ENCODE data around the gene MRPL58. TPM values are rescaled to one million over a fixed set of nuclear protein-coding genes. Genes with fewer than 3 reads are reported as not detected.
"Not testable (repeated sequence)": the region's sequence is repeated elsewhere in the genome, so short reads cannot be mapped to it uniquely, and the experiment has no call there.

MRPL58 gene
- total RNA-seq, 1 experiment from 2014 or later = 107 TPM

DNA sequence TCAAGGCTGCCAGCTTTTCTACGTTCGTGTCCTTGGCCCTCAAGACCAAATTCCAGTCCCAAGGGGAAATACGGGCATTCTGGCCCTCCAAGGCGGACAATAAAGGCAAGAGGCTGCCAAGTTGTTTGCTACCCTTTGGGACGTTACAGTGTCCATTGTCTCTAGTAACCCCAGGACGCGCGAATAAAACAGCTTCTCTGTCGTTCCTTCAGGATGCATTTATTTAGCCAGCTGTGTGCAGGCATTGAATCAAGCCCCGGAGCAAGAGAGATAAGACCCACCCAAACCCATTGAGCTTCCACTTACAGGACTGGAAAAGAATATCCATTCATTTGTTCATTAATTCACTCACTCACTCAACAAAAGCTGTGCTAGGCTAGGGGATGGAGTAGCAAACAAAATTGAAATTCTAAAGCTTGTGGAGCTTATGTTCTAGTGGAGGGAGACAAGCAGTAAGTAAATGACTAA is 656 bp downstream of the MRPL58 start:
- DNase-seq (ENCODE audit: low spot score) = no peak

DNA sequence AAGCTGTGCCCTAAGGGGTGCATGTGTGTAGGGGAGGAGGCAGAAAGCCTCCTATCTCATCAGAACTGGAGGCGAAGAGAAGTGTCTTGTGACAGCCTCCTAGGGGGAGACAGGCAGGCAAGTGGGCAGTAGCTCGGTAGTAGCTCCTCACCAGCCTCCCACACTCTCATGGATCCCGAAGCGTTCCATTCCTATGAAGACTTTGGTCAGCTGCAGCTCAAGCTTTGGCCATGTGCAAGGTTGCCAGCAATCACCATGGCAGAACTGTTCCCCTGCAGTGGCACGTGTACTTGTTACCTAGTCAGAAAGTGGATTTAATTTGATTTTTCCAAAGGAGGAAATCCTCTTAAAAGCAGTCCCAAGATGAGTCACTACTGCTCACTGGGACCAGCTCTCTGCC is 6.7 kb downstream of the MRPL58 start:
- no peak for DNase-seq (ENCODE audit: low spot score)

DNA sequence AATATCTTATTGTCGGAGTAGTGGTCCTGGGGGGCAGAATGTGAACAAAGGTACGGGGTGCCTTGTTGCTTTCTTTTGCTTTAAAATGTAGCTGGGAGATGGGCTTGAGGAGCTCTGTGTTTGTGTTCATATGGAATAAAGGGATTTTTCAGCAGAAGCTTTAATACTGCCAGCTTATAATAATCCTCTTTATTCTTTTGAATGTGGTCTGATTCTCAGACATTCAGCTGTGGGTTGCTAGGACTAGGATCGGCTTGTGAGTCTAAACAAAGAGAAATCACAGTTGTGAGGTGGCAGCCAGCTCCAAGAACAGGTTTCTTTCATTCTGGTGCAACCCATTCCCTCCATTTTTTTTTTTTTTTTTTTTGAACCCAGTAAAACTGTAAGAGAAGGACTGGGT is 7.2 kb downstream of the MRPL58 start:
- DNase-seq (ENCODE audit: low spot score) = no peak

DNA sequence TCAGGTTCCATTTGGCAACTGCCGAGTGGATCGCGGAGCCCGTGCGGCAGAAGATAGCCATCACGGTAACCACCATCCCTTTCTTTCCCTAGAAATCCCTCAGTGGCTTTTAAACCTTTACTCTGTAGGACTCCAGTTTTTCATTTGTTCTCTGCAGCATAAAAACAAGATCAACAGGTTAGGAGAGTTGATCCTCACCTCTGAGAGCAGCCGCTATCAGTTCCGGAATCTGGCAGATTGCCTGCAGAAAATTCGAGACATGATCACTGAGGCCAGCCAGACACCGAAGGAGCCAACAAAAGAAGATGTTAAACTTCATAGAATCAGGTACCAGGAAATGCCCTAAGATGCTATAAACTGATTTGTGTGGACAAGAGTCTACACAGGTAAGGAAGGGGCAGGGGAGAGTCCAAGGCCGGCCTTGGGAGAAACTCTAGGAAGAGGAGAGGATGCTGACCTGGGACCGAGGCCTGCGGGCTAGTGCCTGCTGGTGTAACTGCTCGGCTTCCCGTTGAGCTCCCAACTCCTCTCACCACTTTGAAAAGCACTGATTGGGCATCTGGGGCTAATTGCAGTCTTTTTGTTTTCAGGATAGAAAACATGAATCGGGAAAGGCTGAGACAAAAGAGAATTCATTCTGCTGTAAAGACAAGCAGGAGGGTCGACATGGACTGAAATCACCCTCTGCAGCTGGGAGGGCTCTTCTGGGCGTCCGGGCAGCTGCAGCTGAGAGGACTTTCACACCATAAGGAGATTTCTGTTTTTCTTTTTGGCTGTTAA is 8.1 kb downstream of the MRPL58 start:
- no peak for DNase-seq (ENCODE audit: low spot score)

DNA sequence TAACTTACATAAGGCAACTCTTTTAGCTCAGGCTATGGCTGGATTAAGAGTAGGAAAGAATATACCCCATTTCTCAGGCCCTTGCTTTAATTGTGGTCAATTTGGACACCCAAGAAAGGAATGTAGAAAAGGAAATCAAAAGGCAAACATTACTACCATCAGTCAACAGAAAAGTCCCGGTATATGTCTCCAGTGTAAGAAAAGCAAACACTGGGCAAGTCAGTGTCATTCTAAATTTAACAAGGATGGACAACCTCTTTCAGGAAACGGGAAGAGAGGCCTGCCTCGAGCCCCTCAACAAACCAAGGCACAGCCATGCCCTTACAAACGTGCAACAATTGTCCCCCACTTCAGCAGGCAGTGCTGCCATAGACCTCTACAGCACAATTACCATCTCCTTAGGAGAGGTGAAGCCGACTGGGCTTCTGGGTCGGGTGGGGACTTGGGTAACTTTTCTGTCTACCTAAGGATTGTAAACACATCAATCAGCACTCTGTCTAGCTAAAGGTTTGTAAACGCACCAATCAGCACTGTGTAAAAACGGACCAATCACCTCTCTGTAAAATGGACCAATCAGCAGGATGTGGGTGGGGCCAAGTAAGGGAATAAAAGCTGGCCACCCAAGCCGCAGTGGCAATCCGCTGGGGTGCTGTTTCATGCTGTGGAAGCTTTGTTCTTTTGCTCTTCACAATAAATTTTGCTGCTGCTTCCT is 12.4 kb downstream of the MRPL58 start:
- no peak for DNase-seq (ENCODE audit: low spot score)

DNA sequence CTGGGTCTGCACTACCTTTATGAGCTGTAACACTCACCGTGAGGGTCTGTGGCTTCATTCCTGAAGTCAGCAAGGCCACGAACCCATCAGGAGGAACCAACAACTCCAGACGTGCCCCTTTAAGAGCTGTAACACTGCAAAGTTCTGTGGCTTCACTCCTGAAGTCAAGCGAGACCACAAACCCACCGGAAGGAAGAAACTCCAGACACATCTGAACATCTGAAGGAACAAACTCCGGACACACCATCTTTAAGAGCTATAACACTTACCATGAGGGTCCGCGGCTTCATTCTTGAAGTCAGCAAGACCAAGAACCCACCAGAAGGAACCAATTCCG is 12.9 kb downstream of the MRPL58 start:
- DNase-seq (ENCODE audit: low spot score) = not testable (repeated sequence)

DNA sequence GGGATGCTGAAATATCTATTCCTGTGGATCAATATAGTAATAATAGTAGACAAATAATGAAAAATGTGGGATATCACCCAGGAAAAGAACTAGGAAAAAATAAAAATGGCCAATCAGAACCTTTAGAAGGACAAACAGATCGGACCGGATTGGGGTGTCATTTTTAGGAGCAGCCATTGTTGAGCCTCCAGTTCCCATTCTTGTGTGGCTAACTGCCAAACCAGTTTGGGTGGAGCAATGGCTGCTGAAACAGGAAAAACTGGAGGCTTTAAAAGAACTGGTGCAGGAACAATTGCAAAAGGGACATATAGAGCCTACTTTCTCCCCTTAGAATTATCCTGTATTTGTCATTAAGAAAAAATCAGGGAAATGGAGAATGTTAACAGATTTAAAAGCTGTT is 14.2 kb downstream of the MRPL58 start:
- not testable (repeated sequence) for DNase-seq (ENCODE audit: low spot score)

DNA sequence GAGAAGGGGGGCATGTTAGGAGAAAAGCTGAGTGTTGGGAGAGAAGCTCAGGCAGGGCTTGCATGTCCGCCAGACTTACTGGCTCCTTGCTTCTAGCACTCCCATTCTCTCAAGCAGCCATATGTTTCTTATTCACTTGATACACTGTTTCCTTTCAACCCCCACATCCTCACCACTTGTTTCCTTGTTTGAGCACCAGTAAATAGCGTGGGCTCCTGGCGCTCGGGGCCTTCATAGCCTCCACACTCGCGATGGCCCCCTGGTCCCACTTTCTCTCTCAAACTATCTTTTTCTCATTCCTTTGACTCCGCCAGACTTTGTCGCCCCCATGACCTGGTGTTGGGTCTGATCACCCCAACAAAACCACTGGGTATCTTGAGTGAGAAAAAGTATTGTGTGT is 17.7 kb downstream of the MRPL58 start:
- DNase-seq (ENCODE audit: low spot score) = no peak

DNA sequence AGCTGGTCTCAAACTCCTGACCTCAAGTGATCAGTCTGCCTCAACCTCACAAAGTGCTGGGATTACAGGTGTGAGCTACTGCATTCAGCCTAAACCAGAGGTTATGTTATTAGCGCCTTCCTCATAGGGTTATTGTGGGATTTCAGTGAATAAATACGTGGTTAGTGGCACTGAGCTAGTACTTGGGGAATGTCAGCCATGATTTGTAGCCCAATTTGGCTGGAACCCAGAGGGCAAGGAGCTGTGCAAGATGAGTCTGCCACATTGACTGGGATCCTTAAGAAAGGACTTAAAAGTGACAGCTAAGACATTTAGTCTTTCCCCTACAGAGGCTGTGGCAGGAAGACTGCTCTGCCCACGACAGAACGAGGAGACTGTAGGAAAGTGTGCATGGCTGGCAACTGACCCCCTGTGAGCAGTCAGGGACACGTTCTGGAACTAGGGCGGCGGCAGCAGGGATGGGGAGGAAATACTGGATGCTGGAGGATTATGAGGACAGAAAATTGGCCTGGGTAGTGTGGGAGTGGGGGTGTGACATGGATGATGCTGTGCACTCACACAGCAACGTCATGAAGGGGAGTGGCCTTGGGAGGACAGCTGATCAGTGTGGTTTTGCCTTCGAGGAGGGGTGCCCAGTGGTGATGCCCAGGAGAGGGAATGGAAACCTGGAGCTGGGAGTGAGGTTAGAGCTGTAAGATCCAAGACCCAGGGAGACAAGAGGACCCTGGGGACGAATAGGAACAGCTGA is 19.7 kb downstream of the MRPL58 start:
- peak; percentile 93 for DNase-seq (ENCODE audit: low spot score)

DNA sequence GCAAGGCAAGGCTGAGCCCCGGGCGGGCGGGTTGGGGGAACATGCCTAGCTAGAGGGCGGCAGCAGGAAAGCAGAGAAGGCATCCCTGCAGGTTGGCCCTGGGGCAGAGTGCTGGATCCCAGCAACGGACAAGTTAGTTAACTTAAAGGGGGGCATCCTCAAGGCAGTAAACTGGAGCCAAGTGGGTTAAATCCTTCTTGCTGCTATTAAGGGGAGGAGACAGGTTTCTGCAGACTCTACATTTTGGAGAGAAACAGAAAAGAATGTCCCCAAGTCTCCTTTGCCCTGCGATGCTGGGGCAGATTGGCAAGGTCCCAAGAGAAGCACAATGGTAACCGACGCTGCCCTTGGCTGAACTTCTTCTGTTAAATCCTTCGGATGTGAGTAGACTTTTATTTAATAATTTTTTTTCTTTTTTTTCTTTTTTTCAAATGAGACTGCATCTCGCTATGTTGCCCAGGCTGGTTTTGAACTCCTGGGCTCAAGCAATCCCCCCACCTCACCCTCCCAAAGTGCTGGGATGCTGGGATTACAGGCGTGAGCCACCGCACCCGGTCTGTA is 20.3 kb downstream of the MRPL58 start:
- no peak for DNase-seq (ENCODE audit: low spot score)

DNA sequence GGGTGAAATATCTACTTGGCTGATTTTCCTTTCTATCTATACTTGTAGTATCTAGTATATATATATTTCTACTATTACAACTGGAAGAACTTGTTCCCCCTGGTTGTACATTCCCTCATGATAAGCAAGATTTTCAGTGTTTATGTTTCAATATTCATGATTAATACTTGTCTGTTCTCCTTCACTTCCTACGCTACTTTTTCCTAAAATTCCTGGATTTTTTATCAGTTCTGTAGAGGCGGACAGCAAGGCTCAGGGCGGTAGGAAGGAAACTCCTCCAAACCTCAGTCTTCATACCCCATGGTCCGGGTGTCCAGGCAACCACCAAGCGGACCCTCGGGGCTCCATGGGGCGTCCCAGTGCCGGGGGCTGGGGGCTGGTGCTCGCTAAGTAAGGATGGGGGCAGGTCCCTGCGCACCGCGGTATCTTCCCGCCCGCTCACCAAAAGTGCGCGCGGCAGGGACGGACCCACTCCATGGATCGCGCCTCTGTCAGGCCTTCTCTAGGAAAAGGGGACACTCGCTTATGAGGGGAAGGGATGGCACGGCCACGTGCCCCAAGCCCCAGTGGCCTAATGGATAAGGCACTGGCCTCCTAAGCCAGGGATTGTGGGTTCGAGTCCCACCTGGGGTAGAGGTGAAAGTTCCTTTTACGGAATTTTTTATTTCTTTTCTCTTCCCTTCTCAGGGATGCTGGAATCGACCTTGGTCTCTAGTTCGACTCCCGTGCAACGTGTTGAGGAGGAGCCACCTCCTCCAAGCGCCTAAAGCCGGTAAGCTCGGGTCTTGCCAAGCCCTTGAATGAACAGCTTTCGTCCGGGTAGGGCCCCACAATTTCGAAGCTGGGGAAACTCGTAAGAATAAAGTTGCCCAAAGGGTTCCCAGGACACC is 21.1 kb downstream of the MRPL58 start:
- DNase-seq (ENCODE audit: low spot score) = peak; percentile 94

DNA sequence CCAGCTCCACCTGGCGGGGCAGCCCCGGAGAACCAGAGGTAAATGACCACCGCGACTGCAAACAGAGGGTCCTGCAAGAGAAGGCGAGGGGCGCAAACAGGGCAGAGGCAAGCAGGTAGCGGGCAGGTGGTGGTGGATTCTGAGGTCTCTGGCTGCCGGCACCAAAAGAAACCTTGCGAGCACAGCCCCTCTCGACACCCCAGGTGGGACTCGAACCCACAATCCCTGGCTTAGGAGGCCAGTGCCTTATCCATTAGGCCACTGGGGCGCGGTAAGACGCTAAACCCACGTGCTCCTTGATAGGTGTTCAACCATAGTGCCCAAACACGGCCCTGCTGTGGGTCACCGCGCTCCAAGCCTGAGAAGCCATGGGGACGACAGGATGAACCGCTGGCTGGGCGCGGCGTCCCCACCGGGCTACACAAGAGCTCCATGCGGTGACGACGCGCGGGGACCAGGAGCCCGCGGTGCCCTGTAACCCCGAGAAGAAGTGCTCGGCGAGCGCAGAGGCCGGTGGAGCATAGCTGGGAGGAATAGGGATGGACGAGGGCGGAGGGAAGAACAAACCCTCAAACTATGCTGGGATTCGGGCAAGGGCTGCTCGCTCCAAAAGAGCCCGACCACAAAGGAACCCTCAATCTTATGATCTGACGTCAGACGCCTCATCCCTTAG is 21.9 kb downstream of the MRPL58 start:
- peak; percentile 95 for DNase-seq (ENCODE audit: low spot score)

DNA sequence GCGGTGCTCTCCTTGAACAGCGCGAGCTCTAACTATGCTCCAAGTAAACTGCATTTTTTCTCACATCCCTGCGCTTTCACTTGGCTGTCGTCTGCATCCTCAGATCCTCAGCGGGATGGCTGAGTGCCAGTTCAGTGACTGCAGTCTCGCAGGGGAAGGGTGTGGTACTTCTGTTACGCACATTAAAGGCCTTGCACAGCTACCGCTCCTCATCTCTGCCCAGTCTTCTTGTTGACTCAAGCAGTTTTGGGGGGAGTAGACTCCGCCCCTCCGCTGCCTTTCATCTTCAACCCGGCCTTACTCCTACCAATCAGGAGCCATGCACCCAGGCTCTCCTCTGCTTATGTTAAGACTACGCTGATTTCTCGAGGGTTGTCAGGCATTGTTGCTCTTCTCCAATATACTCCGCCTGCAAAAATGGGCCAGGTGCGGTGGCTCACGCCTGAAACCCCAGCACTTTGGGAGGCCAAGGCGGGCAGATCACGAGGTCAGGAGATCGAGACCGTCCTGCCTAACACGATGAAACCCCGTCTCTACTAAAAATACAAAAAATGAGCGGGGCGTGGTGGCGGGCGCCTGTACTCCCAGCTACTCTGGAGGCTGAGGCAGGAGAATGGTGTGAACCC is 24.3 kb downstream of the MRPL58 start:
- no peak for DNase-seq (ENCODE audit: low spot score)

DNA sequence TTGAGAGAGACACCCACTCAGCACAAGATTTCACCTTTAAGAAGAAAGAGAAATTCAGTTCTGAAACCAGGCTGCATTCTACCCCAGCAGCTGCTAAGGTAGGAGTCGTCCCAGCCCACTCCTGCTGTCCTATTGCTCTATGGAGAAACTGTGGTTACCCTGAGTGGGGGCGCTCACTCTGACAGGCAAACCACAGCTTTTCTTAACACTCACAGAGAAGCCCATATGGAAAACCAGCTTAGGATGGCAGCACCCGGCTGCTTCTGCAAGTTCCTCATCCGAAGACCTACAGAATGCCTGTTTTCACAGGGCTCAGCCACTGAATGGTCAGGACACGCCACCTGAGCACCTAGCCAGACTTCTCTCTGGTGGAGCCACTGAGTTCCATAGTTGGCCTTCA is 26.8 kb downstream of the MRPL58 start:
- DNase-seq (ENCODE audit: low spot score) = no peak

DNA sequence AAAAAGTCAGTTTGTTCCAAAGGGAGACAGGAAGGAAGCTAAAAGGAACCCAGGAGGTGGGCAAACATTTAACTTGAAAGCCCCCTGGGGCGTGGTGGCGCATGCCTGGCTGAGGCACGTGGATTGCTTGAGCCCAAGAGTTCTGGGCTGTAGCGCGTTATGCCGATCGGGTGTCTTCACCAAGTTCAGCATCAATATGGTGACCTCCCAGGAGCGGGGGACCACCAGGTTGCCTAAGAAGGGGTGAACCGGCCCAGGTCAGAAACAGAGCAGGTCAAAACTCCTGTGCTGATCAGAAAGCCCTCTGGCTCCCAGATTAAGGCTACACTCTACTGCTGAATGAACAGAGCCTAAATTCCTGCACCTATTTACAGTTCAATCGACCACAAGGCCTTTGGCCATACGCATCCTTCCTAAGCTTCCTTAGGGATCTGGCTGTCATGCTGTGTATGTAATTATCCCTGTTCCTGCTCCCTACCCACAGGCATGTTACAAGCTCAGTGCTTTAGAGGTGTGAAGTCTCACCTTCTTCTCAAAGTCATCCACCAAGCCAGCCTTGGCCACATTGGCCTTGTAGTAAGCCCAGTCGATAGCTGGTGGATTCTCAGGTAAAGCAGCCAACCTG is 29.3 kb downstream of the MRPL58 start:
- no peak for DNase-seq (ENCODE audit: low spot score)

DNA sequence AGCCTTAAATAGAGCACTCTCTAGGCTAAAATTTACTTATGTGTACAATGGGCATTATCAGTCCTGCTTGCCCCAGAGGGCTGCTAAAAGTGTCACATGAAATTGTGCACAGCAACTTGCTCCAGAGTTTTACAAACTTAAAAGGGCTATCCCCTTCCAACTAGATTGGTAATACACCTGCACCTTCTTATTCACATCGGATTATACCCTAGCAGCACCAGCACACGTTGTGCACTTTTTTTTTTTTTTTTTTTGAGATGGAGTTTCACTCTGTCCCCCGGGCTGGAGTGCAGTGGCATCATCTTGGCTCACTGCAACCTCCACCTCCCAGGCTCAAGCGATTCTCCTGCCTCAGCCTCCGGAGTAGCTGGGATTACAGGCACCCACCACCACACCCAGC is 31.3 kb downstream of the MRPL58 start:
- DNase-seq (ENCODE audit: low spot score) = not testable (repeated sequence)

DNA sequence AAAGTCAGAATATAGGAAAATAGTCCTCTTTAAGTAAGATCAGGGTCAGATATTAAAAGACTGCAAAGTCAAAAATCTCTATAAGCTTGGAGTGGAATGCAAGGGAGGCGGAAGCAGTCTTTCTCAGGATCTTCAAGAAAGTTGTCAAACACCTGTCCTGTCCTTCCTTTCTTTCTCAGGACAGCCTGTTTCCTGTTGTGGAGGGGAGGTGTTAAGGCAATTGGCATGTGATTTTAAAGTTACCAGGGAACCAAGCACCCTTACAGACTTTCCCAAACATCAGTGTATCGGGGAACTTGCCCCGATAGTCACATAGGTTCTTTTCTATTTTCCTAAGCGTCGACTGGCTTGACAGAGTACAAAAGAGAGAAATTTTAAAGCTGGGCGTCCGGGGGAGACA is 32.2 kb downstream of the MRPL58 start:
- DNase-seq (ENCODE audit: low spot score) = no peak

DNA sequence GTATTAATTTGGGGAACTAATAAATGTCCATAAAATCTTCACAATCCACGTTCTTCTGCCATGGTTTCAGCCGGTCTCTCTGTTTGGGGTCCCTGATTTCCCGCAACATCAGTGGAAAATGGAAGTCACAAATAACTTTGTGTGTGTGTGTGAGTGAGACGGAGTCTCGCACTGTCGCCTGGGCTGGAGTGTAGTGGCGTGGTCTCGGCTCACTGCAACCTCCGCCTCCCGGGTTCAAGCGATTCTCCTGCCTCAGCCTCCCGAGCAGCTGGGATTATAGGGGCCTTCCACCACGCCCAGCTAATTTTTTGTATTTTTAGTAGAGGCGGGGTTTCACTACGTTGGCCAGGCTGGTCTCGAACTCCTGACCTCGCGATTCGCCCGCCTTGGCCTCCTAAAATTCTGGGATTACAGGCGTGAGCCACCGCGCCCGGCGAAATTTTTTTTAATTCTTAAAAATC is 33.5 kb downstream of the MRPL58 start:
- DNase-seq (ENCODE audit: low spot score) = not testable (repeated sequence)

DNA sequence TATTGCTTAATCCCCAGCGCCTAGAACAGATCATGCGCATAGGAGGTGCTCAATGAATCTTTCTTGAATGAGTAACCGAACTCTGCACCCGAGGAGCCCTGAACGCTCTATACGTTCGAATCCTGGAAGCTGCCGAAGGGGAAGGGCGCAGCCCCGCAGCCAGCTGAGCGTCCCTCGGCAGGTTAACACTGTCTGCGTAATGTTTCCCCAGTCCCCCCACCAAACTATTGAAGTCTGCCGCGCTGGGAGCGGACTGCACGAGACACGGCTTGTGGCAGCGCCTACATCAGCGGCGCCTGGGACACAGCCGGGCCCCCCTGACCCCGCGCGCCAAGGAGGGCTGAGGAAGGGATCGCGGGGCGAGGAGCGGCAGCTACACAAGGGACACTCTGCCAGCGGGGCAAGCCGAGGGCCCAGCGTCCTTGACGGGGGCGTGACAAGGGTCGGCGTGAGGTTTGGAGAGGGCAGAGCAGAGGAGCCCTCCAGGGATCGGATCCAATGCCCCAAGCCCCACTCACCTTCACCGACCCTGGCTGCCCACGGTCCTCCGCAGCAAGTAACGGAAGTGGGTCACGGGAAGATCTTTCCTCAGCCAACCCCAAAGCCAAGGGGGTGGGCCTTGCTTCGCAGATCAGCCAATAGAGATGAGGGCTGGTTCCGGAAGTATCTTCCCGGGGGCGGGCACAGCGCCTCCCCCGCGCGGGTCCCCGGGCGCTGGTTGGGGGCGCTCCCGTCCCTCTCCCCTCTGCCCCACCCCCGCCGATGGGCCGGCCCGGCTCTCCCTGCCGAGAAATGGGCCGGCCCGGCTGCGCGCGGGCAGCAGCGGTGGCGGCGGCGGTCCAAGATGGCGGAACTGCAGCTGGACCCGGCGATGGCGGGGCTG is 34.2 kb downstream of the MRPL58 start, which contains the start of the genes ATP5PD and KCTD2:
Gene ATP5PD (minus strand): TSS at position 563 of the 883 bp plus-strand sequence. CDS start 4,319 bp downstream, outside the sequence.
Gene KCTD2 (plus strand): TSS at position 819 of the 883 bp plus-strand sequence. CDS start 26 bp downstream, at position 845.
- peak; percentile 97 for DNase-seq (ENCODE audit: low spot score)
